ENCODE data around the gene RUBCN. TPM values are rescaled to one million over a fixed set of nuclear protein-coding genes. Genes with fewer than 3 reads are reported as not detected.
"Not testable (repeated sequence)": the region's sequence is repeated elsewhere in the genome, so short reads cannot be mapped to it uniquely, and the experiment has no call there.

RUBCN gene
- total and polyA plus RNA-seq, 10 of the 15 experiments (the other 5 are each of a cell fraction or from before 2014, with no cell fraction given): 15.5 to 79.9 (median 40.4) TPM

DNA sequence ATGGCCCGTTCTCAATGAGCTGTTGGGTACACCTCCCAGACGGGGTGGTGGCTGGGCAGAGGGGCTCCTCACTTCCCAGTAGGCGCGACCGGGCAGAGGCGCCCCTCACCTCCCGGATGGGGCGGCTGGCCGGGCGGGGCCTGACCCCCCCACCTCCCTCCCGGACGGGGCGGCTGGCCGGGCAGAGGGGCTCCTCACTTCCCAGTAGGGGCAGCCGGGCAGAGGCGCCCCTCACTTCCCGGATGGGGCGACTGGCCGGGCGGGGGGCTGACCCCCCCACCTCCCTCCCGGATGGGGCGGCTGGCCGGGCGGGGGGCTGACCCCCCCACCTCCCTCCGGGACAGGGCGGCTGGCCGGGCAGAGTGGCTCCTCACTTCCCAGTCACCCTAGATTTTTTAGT lies 5.2 kb downstream of the RUBCN start:
- H3K9ac ChIP-seq (ENCODE audit: control insufficient read depth, insufficient read depth, low read length); DNase-seq (ENCODE audit: low read depth, low spot score); POLR2A ChIA-PET; ATAC-seq; H3K27ac ChIP-seq (ENCODE audit: control insufficient read depth, insufficient read depth); H3K9me3 ChIP-seq (replicated peaks; ENCODE audit: control insufficient read depth, insufficient read depth, low read length); FAIRE-seq; H3K27me3 ChIP-seq (replicated peaks in 1 of 2; ENCODE audit: control insufficient read depth in 2 of 2, insufficient read depth in 2 of 2, low read length in 1 of 2); in situ Hi-C loops (cut with MboI); H3K4me3 ChIP-seq; RAD21 ChIA-PET (ENCODE audit: unreplicated experiment); H4K20me1 ChIP-seq (ENCODE audit: control insufficient read depth, insufficient read depth); SMC1A ChIA-PET (ENCODE audit: uncharacterized antibody, unreplicated experiment); H2AFZ ChIP-seq (ENCODE audit: control insufficient read depth, low read depth, low read length); intact Hi-C loops (cut with micrococcal nuclease; ENCODE audit: unreplicated experiment); BruUV-seq (replicated peaks); H3K4me2 ChIP-seq (ENCODE audit: control insufficient read depth, insufficient read depth): not testable (repeated sequence)
- Histone ChIP-seq H3K36me3 (ENCODE audit: control insufficient read depth in 2 of 2, insufficient read depth in 2 of 2, low read length in 1 of 2) (peaks cover 0 to 12% of the 10 kb centered on the region in 2 experiments; a peak in 2 of 4 replicates), H3K4me1 (ENCODE audit: control insufficient read depth, insufficient read depth, low read length) (peaks cover 22% of the 10 kb centered on the region), H3K79me2 (ENCODE audit: control insufficient read depth, insufficient read depth, low read length) (peaks cover 82% of the 10 kb centered on the region)
- WGBS (ENCODE audit: insufficient coverage, insufficient replicate concordance, low lambda C conversion rate, missing lambda C conversion rate): 95% methylated on average over 7 of the region's 27 CpGs
- CTCF ChIA-PET: interaction anchor here (5.4 kb wide), 1 partner anchor 19 kb away, joined by 37 read pairs; no protein-coding TSS in a partner anchor

DNA sequence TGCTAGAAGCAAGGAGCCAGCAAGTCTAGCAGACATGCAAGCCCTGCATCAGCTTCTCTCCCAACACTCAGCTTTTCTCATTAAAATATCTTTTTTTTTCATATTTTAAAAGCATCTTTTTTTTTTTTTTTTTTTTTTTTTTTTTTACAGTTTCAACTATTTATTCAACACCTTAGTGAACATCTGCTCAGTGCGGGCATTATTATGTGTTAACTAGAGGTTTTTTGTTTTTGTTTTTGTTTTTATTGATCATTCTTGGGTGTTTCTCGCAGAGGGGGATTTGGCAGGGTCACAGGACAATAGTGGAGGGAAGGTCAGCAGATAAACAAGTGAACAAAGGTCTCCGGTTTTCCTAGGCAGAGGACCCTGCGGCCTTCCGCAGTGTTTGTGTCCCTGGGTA lies 5.9 kb downstream of the RUBCN start:
- POLR2A ChIA-PET: interaction anchor here (0.7 kb wide), 1 partner anchor 267 kb away, joined by 3 read pairs; no protein-coding TSS in a partner anchor
- WGBS (ENCODE audit: insufficient coverage, insufficient replicate concordance, low lambda C conversion rate, missing lambda C conversion rate): 100% methylated on average over 2 of the region's 5 CpGs
- CTCF ChIA-PET: interaction anchor here (1.5 kb wide), 1 partner anchor 13 kb away, joined by 4 read pairs; no protein-coding TSS in a partner anchor

More for the DNA sequence above, 5.9 kb downstream of the RUBCN start:
- H3K79me2 ChIP-seq (ENCODE audit: control insufficient read depth, insufficient read depth, low read length): peaks cover 77% of the 10 kb centered on the region
- H3K9ac ChIP-seq (ENCODE audit: control insufficient read depth, insufficient read depth, low read length): peak overlapping the region; percentile 34; the same call in 1 of the 2 replicates
- peak; percentile 37; the same call in 1 of the 2 replicates for TF ChIP-seq ZNF384 (IDR thresholded peaks at IDR 0.05; ENCODE audit: borderline replicate concordance, low read depth, low read length)
- TF ChIP-seq, protein P1, sequence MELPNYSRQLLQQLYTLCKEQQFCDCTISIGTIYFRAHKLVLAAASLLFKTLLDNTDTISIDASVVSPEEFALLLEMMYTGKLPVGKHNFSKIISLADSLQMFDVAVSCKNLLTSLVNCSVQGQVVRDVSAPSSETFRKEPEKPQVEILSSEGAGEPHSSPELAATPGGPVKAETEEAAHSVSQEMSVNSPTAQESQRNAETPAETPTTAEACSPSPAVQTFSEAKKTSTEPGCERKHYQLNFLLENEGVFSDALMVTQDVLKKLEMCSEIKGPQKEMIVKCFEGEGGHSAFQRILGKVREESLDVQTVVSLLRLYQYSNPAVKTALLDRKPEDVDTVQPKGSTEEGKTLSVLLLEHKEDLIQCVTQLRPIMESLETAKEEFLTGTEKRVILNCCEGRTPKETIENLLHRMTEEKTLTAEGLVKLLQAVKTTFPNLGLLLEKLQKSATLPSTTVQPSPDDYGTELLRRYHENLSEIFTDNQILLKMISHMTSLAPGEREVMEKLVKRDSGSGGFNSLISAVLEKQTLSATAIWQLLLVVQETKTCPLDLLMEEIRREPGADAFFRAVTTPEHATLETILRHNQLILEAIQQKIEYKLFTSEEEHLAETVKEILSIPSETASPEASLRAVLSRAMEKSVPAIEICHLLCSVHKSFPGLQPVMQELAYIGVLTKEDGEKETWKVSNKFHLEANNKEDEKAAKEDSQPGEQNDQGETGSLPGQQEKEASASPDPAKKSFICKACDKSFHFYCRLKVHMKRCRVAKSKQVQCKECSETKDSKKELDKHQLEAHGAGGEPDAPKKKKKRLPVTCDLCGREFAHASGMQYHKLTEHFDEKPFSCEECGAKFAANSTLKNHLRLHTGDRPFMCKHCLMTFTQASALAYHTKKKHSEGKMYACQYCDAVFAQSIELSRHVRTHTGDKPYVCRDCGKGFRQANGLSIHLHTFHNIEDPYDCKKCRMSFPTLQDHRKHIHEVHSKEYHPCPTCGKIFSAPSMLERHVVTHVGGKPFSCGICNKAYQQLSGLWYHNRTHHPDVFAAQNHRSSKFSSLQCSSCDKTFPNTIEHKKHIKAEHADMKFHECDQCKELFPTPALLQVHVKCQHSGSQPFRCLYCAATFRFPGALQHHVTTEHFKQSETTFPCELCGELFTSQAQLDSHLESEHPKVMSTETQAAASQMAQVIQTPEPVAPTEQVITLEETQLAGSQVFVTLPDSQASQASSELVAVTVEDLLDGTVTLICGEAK (IDR thresholded peaks at IDR 0.05; ENCODE audit: borderline replicate concordance): peak; percentile 81
- H3K4me2 ChIP-seq (ENCODE audit: control insufficient read depth, insufficient read depth); H3K9me3 ChIP-seq (replicated peaks; ENCODE audit: control insufficient read depth, insufficient read depth, low read length); H3K4me3 ChIP-seq; H4K20me1 ChIP-seq (ENCODE audit: control insufficient read depth, insufficient read depth); H3K27me3 ChIP-seq (replicated peaks in 1 of 2; ENCODE audit: control insufficient read depth in 2 of 2, insufficient read depth in 2 of 2, low read length in 1 of 2); DNase-seq (ENCODE audit: low read depth, low spot score); in situ Hi-C loops (cut with MboI); BruUV-seq (replicated peaks); intact Hi-C loops (cut with micrococcal nuclease; ENCODE audit: unreplicated experiment); H3K27ac ChIP-seq (ENCODE audit: control insufficient read depth, insufficient read depth); ATAC-seq; FAIRE-seq; H2AFZ ChIP-seq (ENCODE audit: control insufficient read depth, low read depth, low read length): not testable (repeated sequence)
- peaks cover 23% of the 10 kb centered on the region for H3K4me1 ChIP-seq (ENCODE audit: control insufficient read depth, insufficient read depth, low read length)
- ChIA-PET SMC1A (ENCODE audit: uncharacterized antibody, unreplicated experiment) (interaction anchor here (10.0 kb wide), 1 partner anchor 18 kb away, joined by 163 read pairs; no protein-coding TSS in a partner anchor), RAD21 (ENCODE audit: unreplicated experiment) (interaction anchor here (0.6 kb wide), 1 partner anchor 126 kb away, joined by 3 read pairs; no protein-coding TSS in a partner anchor)
- peaks cover 0 to 12% of the 10 kb centered on the region in 2 experiments; a peak in 3 of 4 replicates for H3K36me3 ChIP-seq (ENCODE audit: control insufficient read depth in 2 of 2, insufficient read depth in 2 of 2, low read length in 1 of 2)

Data from GM12878 (cell line).